IMR-90 (cell line): ENCODE measurements around the gene SPATA13. TPM values are rescaled to one million over a fixed set of nuclear protein-coding genes. Genes with fewer than 3 reads are reported as not detected.

Experiments used
- ATAC-seq: fragments of 200-7000 bp; cut with Tn5 transposase; 2 replicates; pipeline ENCODE4 v1.9.1; 2020; ENCODE audit warnings: low read depth, mild to moderate bottlenecking, moderate library complexity
- BruUV-seq: library from RNA; stranded (reverse); fragments of 400-500 nt; replicated peaks from 2 replicates; lab custom pipeline; 2021; lab: Mats Ljungman, UMichigan
- CTCF ChIA-PET: fragments of 300-600 bp; formaldehyde crosslinking; extraction: SDS; loops from one replicate; lab custom pipeline; 2021; ENCODE audit warnings: antibody characterized with exemption; lab: Yijun Ruan, JAX
- POLR2A ChIA-PET: fragments of 300-600 bp; sonication (Branson Sonifier 250); formaldehyde crosslinking; loops from one replicate; lab custom pipeline; 2022; ENCODE audit warnings: antibody characterized with exemption; ENCODE audit not compliant: unreplicated experiment; lab: Charles Lee
- DNase-seq: peaks from one replicate; pipeline ENCODE4 v3.0.0; 2013
- H2AFZ ChIP-seq: replicated peaks from 2 replicates; pipeline ENCODE3; 2013; ENCODE audit warnings: low read length, mild to moderate bottlenecking; ENCODE audit not compliant: poor library complexity
- H2AK5ac ChIP-seq: 2 replicates; pipeline ENCODE4 v1.6.1; 2013; ENCODE audit warnings: low read depth, low read length, inconsistent platforms
- H2AK9ac ChIP-seq: replicated peaks from 2 replicates; pipeline ENCODE3; 2013; ENCODE audit warnings: mild to moderate bottlenecking, low read depth, low read length, moderate library complexity; ENCODE audit not compliant: poor library complexity
- H2BK120ac ChIP-seq: 2 replicates; pipeline ENCODE4 v1.6.1; 2013; ENCODE audit warnings: low read depth, low read length, inconsistent platforms
- H2BK15ac ChIP-seq: 3 replicates; pipeline ENCODE4 v1.6.1; 2013; ENCODE audit warnings: low read depth, low read length, inconsistent platforms
- H2BK20ac ChIP-seq: 2 replicates; pipeline ENCODE4 v1.6.1; 2013; ENCODE audit warnings: low read depth, mild to moderate bottlenecking, inconsistent platforms, low read length, moderate library complexity
- H2BK5ac ChIP-seq: 2 replicates; pipeline ENCODE4 v1.6.1; 2013; ENCODE audit warnings: mild to moderate bottlenecking, low read depth, low read length, inconsistent platforms; ENCODE audit not compliant: poor library complexity, severe bottlenecking
- H3K14ac ChIP-seq: replicated peaks from 2 replicates; pipeline ENCODE4 v1.6.1; 2013; ENCODE audit warnings: low read depth, low read length, inconsistent platforms
- H3K18ac ChIP-seq: 2 replicates; pipeline ENCODE4 v1.6.1; 2013; ENCODE audit warnings: low read depth, low read length, control low read depth
- H3K23ac ChIP-seq: 2 replicates; pipeline ENCODE4 v1.6.1; 2013; ENCODE audit warnings: low read depth, low read length, inconsistent platforms
- H3K27ac ChIP-seq: 2 replicates; pipeline ENCODE4 v1.5.1; 2013; ENCODE audit warnings: mild to moderate bottlenecking, control low read depth, low read length; ENCODE audit not compliant: insufficient read depth
- H3K27me3 ChIP-seq: 2 replicates; pipeline ENCODE4 v1.6.1; 2013; ENCODE audit warnings: low read length; ENCODE audit not compliant: control insufficient read depth, insufficient read depth
- H3K36me3 ChIP-seq: 2 replicates; pipeline ENCODE4 v1.6.1; 2013; ENCODE audit warnings: low read length, mixed read lengths; ENCODE audit not compliant: control insufficient read depth, insufficient read depth
- H3K4ac ChIP-seq: 2 replicates; pipeline ENCODE4 v1.6.1; 2013; ENCODE audit warnings: low read depth, low read length, inconsistent platforms
- H3K4me1 ChIP-seq: 2 replicates; pipeline ENCODE4 v1.6.1; 2013; ENCODE audit warnings: low read length, mixed read lengths; ENCODE audit not compliant: control insufficient read depth, insufficient read depth
- H3K4me2 ChIP-seq: 2 replicates; pipeline ENCODE4 v1.6.1; 2013; ENCODE audit warnings: low read depth, mild to moderate bottlenecking, control low read depth, low read length, moderate library complexity
- H3K4me3 ChIP-seq: 2 replicates; pipeline ENCODE4 v1.5.1; 2013; ENCODE audit warnings: low read depth, mild to moderate bottlenecking, control low read depth, low read length, moderate library complexity; ENCODE audit not compliant: insufficient read depth
- H3K56ac ChIP-seq: 2 replicates; pipeline ENCODE4 v1.6.1; 2013; ENCODE audit warnings: low read length, inconsistent platforms; ENCODE audit not compliant: insufficient read depth; ENCODE audit errors: extremely low read depth
- H3K79me1 ChIP-seq, 2 experiments: 2 replicates each; pipeline ENCODE4 v1.6.1; 2013; ENCODE audit warnings: low read length in 2 of 2, inconsistent platforms in 1 of 2, low read depth in 1 of 2
- H3K9ac ChIP-seq: 2 replicates; pipeline ENCODE4 v1.6.1; 2013; ENCODE audit warnings: low read depth, low read length, control low read depth
- H3K9me1 ChIP-seq: 2 replicates; pipeline ENCODE4 v1.6.1; 2013; ENCODE audit warnings: low read length, inconsistent platforms; ENCODE audit not compliant: insufficient read depth
- H3K9me3 ChIP-seq: 2 replicates; pipeline ENCODE4 v1.6.1; 2013; ENCODE audit warnings: low read length; ENCODE audit not compliant: control insufficient read depth, insufficient read depth
- H4K20me1 ChIP-seq: 2 replicates; pipeline ENCODE4 v1.6.1; 2013; ENCODE audit warnings: low read length, inconsistent platforms; ENCODE audit not compliant: insufficient read depth
- H4K5ac ChIP-seq: 2 replicates; pipeline ENCODE4 v1.6.1; 2013; ENCODE audit warnings: mild to moderate bottlenecking, low read depth, low read length, control low read depth
- H4K8ac ChIP-seq, 2 experiments: 2 replicates each; pipeline ENCODE4 v1.6.1; 2013; ENCODE audit warnings: low read depth in 2 of 2, low read length in 2 of 2, control low read depth in 1 of 2, inconsistent platforms in 1 of 2
- H4K91ac ChIP-seq: 2 replicates; pipeline ENCODE4 v1.6.1; 2013; ENCODE audit warnings: low read depth, low read length, inconsistent platforms; ENCODE audit not compliant: insufficient read depth
- BHLHE40 ChIP-seq: fragments of 150-350 bp; IDR thresholded peaks from 2 replicates; pipeline ENCODE4 v1.6.1; 2016; ENCODE audit warnings: mild to moderate bottlenecking, low read depth, low read length
- CHD1 ChIP-seq: IDR thresholded peaks from 2 replicates; pipeline ENCODE4 v1.6.1; 2012; ENCODE audit warnings: low read depth, low read length, improper control_type of control experiment
- NFE2L2 ChIP-seq: fragments of 150-350 bp; IDR thresholded peaks from 2 replicates; pipeline ENCODE4 v1.6.1; 2016; ENCODE audit warnings: low read depth, mild to moderate bottlenecking, low read length
- RAD21 ChIP-seq: IDR thresholded peaks from 2 replicates; pipeline ENCODE4 v1.6.1; 2012; ENCODE audit warnings: low read length, improper control_type of control experiment
- RFX5 ChIP-seq: IDR thresholded peaks from 2 replicates; pipeline ENCODE4 v1.8.0; 2012; ENCODE audit warnings: low read depth, mild to moderate bottlenecking, low read length, moderate library complexity
- WGBS, 2 experiments: methylation state at CpG; one replicate each; pipeline versions ENCODE4 v1.1.5 to v1.1.7; 2013; ENCODE audit warnings: missing lambda C conversion rate in 2 of 2; ENCODE audit not compliant: insufficient read length in 1 of 2; ENCODE audit errors: extremely low coverage in 2 of 2; 5-methylcytosine and 5-hydroxymethylcytosine counted together
- dilution Hi-C: fragments of 300-500 bp; cut with HindIII; formaldehyde crosslinking; loops from one replicate; pipeline ENCODE4 v1.14.3; 2018; ENCODE audit warnings: low sequenced_read_pairs; ENCODE audit not compliant: unreplicated experiment
- in situ Hi-C: fragments of 300-500 bp; cut with MboI; formaldehyde crosslinking; loops from 3 replicates; pipeline ENCODE4 v1.14.3; 2019; ENCODE audit warnings: low sequenced_read_pairs, inconsistent platforms, mixed read lengths
- intact Hi-C: fragments of 100-400 bp; cut with micrococcal nuclease; formaldehyde crosslinking; loops from 2 replicates; pipeline ENCODE4 v1.10.0; 2022
- polyA plus RNA-seq, 3 experiments: library from polyadenylated mRNA; depleted of rRNA; stranded (reverse); fragments of >200 nt; gene quantifications; 2 replicates each; pipeline ENCODE4 v1.2.3, GENCODE V29; 2012; ENCODE audit warnings: low replicate concordance in 1 of 3
- total RNA-seq: library from RNA; depleted of rRNA; stranded (reverse); fragments of >200 nt; gene quantifications from 2 replicates; pipeline ENCODE4 v1.2.3, GENCODE V29; 2012

Gene SPATA13
- total and polyA plus RNA-seq, 2 of the 4 experiments (the other 2 are of a cell fraction) = 10.5 to 12.5 TPM

GRCh38 chr13:24217601-24218281 is 57.2 kb downstream of the SPATA13 start:
- BruUV-seq = no TSS peak
- Histone ChIP-seq H3K18ac (no peak overlapping the region), H3K9me1 (peaks cover 21% of the 10 kb centered on the region), H2BK20ac (0 out of 2 replicates have a peak overlapping the region, but pooled peaks have one; percentile 18), H3K14ac (peak overlapping the region; percentile 46; the same call in 1 of the 2 replicates), H3K4me1 (peaks cover 15% of the 10 kb centered on the region), H3K4ac (peak overlapping the region; percentile 42), H3K23ac (no peak overlapping the region), H4K5ac (peak overlapping the region; percentile 30), H3K56ac (no peak overlapping the region), H2AK9ac (peak overlapping the region; percentile 71), H3K27me3 (no peaks in the 10 kb centered on the region), H4K8ac (peak overlapping the region in 1 of 2 experiments; percentile 6; a peak in 1 of 4 replicates), H3K9ac (no peak overlapping the region), H2BK15ac (no peak overlapping the region; the same call in 2 of the 3 replicates), H3K9me3 (no peaks in the 10 kb centered on the region), H2BK120ac (0 out of 2 replicates have a peak overlapping the region, but pooled peaks have one; percentile 9), H4K20me1 (0 out of 2 replicates have a peak, but pooled peaks cover 3% of the 10 kb centered on the region), H2BK5ac (no peak overlapping the region), H2AK5ac (peak overlapping the region; percentile 63; the same call in 1 of the 2 replicates), H2AFZ (peak overlapping the region; percentile 40), H3K4me3 (no peak overlapping the region), H3K4me2 (no peak overlapping the region), H4K91ac (peak overlapping the region; percentile 0; the same call in 1 of the 2 replicates), H3K36me3 (peaks cover 1% of the 10 kb centered on the region; the same call in 1 of the 2 replicates), H3K79me1 (peaks cover 35 to 68% of the 10 kb centered on the region in 2 experiments), H3K27ac (no peak overlapping the region)
- DNase-seq = no peak
- dilution Hi-C loops (no loop called here), in situ Hi-C loops (no loop called here), intact Hi-C loops (no loop called here)
- TF ChIP-seq NFE2L2 (no peak), RFX5 (no peak), CHD1 (no peak), RAD21 (no peak), BHLHE40 (peak; percentile 53; the same call in 1 of the 2 replicates)
- 40% methylated on average over 2 of the region's 6 CpGs; no CpG with 5 or more reads in 1 of the 2 experiments for WGBS, 2 experiments
- no peak for ATAC-seq
- CTCF ChIA-PET = interaction anchor here (0.6 to 1.1 kb wide), 3 partner anchors 16 to 185 kb away, joined by 5 to 17 read pairs (median 8); no protein-coding TSS in a partner anchor
- POLR2A ChIA-PET = interaction anchor here (0.7 kb wide), 1 partner anchor 213 kb away, joined by 14 read pairs; no protein-coding TSS in a partner anchor
